ENCODE data around the gene SCGB1C2.

DNA sequence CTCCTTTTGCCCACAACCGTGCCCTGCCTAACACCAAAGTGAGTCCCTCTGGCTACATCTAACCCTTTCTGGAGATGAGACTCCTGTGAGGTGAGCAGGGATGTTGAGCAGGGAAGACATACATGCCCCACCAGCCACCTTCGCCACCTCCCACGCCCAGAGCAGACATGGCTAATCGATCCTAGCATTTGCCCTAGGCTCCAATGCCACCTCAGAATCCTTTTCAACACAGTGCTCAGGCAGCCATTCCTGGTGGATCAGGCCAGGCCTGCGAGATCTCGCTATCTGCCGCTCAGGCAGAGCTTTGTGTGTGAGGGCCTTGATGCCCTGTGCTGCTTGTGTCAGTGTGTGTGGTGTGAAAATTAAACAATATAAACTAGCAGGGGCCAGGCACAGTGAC lies 21.0 kb downstream of the SCGB1C2 start:
- TF ChIP-seq CTCF (IDR thresholded peaks at IDR 0.05) = no peak
- no peak for TF ChIP-seq POLR2A (IDR thresholded peaks at IDR 0.05)

All from ovary (tissue), 3 donors.